Measurements from ENCODE around the gene ROBO4. TPM values are rescaled to one million over a fixed set of nuclear protein-coding genes. Genes with fewer than 3 reads are reported as not detected.

Gene ROBO4
- total and polyA plus RNA-seq, 9 of the 15 experiments (the other 6 are each of a cell fraction or from before 2014, with no cell fraction given), result not detected

- H3K9me1 ChIP-seq (ENCODE audit: control insufficient read depth, insufficient read depth, low read length), result no peaks in the 10 kb centered on the region
- H3K36me3 ChIP-seq (ENCODE audit: control insufficient read depth, insufficient read depth, low read length), result no peaks in the 10 kb centered on the region
- H3K4me2 ChIP-seq (ENCODE audit: insufficient read depth, low read length), result no peak overlapping the region
- no TSS peak for BruUV-seq (replicated peaks)
- peaks cover 6 to 7% of the 10 kb centered on the region in 2 experiments; a peak in 2 of 5 replicates for H3K4me1 ChIP-seq (replicated peaks in 1 of 2; ENCODE audit: control insufficient read depth in 2 of 2, insufficient read depth in 2 of 2, low read length in 2 of 2)
- POLR2A ChIA-PET, result interaction anchor here (0.7 kb wide), 2 partner anchors 18 to 32 kb away, joined by 3 read pairs; no protein-coding TSS in a partner anchor
- no peak overlapping the region for H2AFZ ChIP-seq (ENCODE audit: low read depth, low read length)
- no peak for TF ChIP-seq ZNF431 (CRISPR knock-in tag; IDR thresholded peaks at IDR 0.05)
- no peak for TF ChIP-seq TOE1 (IDR thresholded peaks at IDR 0.05; ENCODE audit: borderline replicate concordance)
- TF ChIP-seq TOE1 (CRISPR knock-in tag; IDR thresholded peaks at IDR 0.05; ENCODE audit: borderline replicate concordance, low read depth), result no peak
- no peak for TF ChIP-seq CTCF (IDR thresholded peaks at IDR 0.05 in 2 of 3, conservative IDR thresholded peaks at IDR 0.05 in 1 of 3; ENCODE audit: insufficient read depth in 2 of 3, low read depth in 1 of 3, low read length in 3 of 3)
- no peak for TF ChIP-seq HBP1 (CRISPR knock-in tag; IDR thresholded peaks at IDR 0.05)
- no peak for TF ChIP-seq CREB1 (IDR thresholded peaks at IDR 0.05)
- TF ChIP-seq CREB1 (CRISPR knock-in tag; IDR thresholded peaks at IDR 0.05), result no peak
- TF ChIP-seq KDM2B (CRISPR knock-in tag; IDR thresholded peaks at IDR 0.05), result no peak
- no peak for TF ChIP-seq RERE (CRISPR knock-in tag; IDR thresholded peaks at IDR 0.05; ENCODE audit: borderline replicate concordance)
- TF ChIP-seq MAFF (IDR thresholded peaks at IDR 0.05; ENCODE audit: low read length), result no peak
- TF ChIP-seq RB1 (IDR thresholded peaks at IDR 0.05; ENCODE audit: low read depth), result no peak
- no peak for TF ChIP-seq RFX5 (IDR thresholded peaks at IDR 0.05; ENCODE audit: low read depth, low read length)
- intact Hi-C loops (cut with micrococcal nuclease), result no loop called here
- no peak overlapping the region for H3K9ac ChIP-seq (ENCODE audit: insufficient read depth in 1 of 2, low read depth in 2 of 2, low read length in 2 of 2)
- no peak overlapping the region for H3K4me3 ChIP-seq
- peaks cover 11 to 66% of the 10 kb centered on the region in 2 experiments; a peak in 4 of 5 replicates for H3K27me3 ChIP-seq (ENCODE audit: control insufficient read depth in 2 of 2, insufficient read depth in 2 of 2, low read length in 2 of 2)
- FAIRE-seq (no peak), DNase-seq (ENCODE audit: extremely low read depth in 1 of 4, low spot score in 3 of 4) (no peak), ATAC-seq (no peak)
- H3K27ac ChIP-seq (ENCODE audit: extremely low read depth, low read depth, low read length), result no peak overlapping the region
- H3K9me3 ChIP-seq (replicated peaks; ENCODE audit: control insufficient read depth, insufficient read depth, low read depth, low read length), result no peaks in the 10 kb centered on the region
- H4K20me1 ChIP-seq (replicated peaks; ENCODE audit: control insufficient read depth, insufficient read depth, low read length), result 0 out of 2 replicates have a peak, but pooled peaks cover 3% of the 10 kb centered on the region
- in situ Hi-C loops (cut with MboI), result no loop called here
- no peaks in the 10 kb centered on the region for H3K79me2 ChIP-seq (ENCODE audit: control insufficient read depth, insufficient read depth, low read length)
- CTCF ChIA-PET (ENCODE audit: low intra/inter-chr PET ratio), result no interaction called here
- WGBS (ENCODE audit: insufficient coverage, low coverage, missing lambda C conversion rate), result 2% methylated on average over 6 of the region's 12 CpGs
Observed at GRCh38 chr11:124886978-124887666, 10.5 kb downstream of the ROBO4 start.

Measured in K562 (cell line).